GM21423 (cell line): Measurements from ENCODE around the gene ARHGDIB.

Experiments used
- ATAC-seq: cut with Tn5 transposase; IDR thresholded peaks from one replicate; pipeline ENCODE4 v1.9.1; 2021; ENCODE audit warnings: mild to moderate bottlenecking, moderate library complexity; ENCODE audit not compliant: unreplicated experiment

ARHGDIB gene

GRCh38 chr12:14957551-14958168, 3.7 kb downstream of the ARHGDIB start:
- ATAC-seq, result no peak

GRCh38 chr12:14956905-14957304, 4.5 kb downstream of the ARHGDIB start:
- no peak for ATAC-seq

- peak; percentile 43 for ATAC-seq
Measured at GRCh38 chr12:14956024-14956891, 5.1 kb downstream of the ARHGDIB start.

- ATAC-seq, result no peak
Measured at GRCh38 chr12:14954269-14954668, 7.1 kb downstream of the ARHGDIB start.

- ATAC-seq, result no peak
Measured at GRCh38 chr12:14953752-14954151, 7.6 kb downstream of the ARHGDIB start.

- ATAC-seq, result peak; percentile 60
Measured at GRCh38 chr12:14952299-14952921, 9.0 kb downstream of the ARHGDIB start.

- ATAC-seq, result no peak
Measured at GRCh38 chr12:14951851-14952250, 9.6 kb downstream of the ARHGDIB start.

GRCh38 chr12:14950982-14951746, 10.2 kb downstream of the ARHGDIB start:
- no peak for ATAC-seq

GRCh38 chr12:14950421-14950820, 11.0 kb downstream of the ARHGDIB start:
- no peak for ATAC-seq

- no peak for ATAC-seq
Measured at GRCh38 chr12:14949631-14950030, 11.8 kb downstream of the ARHGDIB start.

- ATAC-seq, result peak; percentile 94
Measured at GRCh38 chr12:14948672-14949071, 12.7 kb downstream of the ARHGDIB start.

- no peak for ATAC-seq
Measured at GRCh38 chr12:14946861-14947260, 14.5 kb downstream of the ARHGDIB start.

- ATAC-seq, result no peak
Measured at GRCh38 chr12:14946162-14946561, 15.2 kb downstream of the ARHGDIB start.

- ATAC-seq, result no peak
Measured at GRCh38 chr12:14942196-14942931, 19.0 kb downstream of the ARHGDIB start.

GRCh38 chr12:14941369-14941768, 20.0 kb downstream of the ARHGDIB start:
- ATAC-seq, result no peak

GRCh38 chr12:14938301-14938700, 23.1 kb downstream of the ARHGDIB start, which contains the start of gene ERP27:
ERP27 (minus strand) TSS chr12:14938537; CDS start chr12:14938508, 29 bp downstream.
- ATAC-seq, result no peak

GRCh38 chr12:14937689-14938088, 23.7 kb downstream of the ARHGDIB start:
- no peak for ATAC-seq

- ATAC-seq, result no peak
Measured at GRCh38 chr12:14937014-14937413, 24.4 kb downstream of the ARHGDIB start.

GRCh38 chr12:14936224-14936861, 25.1 kb downstream of the ARHGDIB start:
- no peak for ATAC-seq

GRCh38 chr12:14935031-14935430, 26.4 kb downstream of the ARHGDIB start:
- ATAC-seq, result no peak
